NCI-H1105 (cell line): ENCODE data around the gene INTS6L.
A peak's percentile ranks its signal among the peaks of the same experiment; 100 is the strongest.

Source experiments
- DNase-seq: peaks from one replicate; lab custom pipeline; 2025; lab: John Stamatoyannopoulos, UW

The INTS6L gene

DNA sequence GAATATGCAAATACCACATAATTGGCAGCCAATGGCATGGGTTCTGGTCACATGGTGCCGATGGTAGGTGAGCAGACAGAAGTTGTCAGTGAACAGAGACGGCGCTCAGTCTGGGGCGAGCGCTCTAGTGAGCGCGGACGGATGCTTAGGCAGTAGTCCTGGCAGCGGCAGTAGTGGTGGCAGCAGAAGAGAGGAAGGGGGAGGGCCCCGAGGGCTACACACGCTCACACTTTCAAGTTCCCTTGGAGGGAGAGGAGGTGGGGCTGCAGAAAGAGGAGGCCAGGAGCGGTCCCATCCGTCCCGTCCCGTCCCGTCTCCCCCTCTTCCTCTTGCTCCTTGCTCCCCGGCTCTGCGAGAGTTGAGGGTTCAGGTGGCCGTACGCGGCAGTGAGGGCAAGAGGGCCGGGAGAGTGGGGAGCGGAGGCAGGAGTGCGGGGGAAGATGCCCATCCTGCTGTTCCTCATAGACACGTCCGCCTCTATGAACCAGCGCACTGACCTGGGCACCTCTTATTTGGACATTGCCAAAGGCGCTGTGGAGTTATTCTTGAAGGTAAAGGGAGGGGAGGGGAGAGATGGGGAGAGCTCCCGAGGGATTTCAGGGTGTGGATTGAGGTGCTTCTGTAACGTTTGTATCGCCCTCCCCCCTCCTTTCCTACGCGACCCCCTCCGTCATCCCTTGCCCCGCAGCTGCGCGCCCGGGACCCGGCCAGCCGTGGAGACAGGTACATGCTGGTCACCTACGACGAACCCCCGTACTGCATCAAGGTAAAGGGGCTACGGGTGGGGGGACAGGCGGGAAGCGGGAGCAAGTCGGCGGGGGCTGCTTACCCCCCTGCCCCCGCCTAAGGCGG, at the start of gene INTS6L:
INTS6L (plus strand) TSS at position 108 of the 852 bp plus-strand sequence; CDS start at position 441, 333 bp downstream.
- DNase-seq: peak; percentile 34

GRCh38 chrX:135476378-135476777, 44.1 kb upstream of the INTS6L start:
- DNase-seq: no peak

DNA sequence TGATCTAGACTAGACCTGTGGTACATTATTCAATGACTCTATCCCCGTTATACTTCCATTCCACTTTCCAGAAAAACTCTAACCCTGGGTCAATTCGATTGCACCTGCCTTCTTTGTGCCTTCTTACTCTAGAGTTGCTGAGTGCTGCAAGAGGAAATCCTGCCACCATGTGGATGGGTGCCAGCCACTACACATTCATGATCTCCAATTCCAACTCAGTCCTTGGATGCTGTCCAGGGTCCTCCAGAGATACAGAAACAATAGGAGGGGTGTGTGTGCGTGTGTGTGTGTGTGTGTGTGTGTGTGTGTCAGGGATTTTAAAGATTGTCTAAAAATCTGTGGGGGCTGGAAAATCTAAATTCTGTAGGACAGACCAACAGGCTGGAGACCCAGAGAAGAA, 42.9 kb upstream of the INTS6L start:
- peak; percentile 75 for DNase-seq

DNA sequence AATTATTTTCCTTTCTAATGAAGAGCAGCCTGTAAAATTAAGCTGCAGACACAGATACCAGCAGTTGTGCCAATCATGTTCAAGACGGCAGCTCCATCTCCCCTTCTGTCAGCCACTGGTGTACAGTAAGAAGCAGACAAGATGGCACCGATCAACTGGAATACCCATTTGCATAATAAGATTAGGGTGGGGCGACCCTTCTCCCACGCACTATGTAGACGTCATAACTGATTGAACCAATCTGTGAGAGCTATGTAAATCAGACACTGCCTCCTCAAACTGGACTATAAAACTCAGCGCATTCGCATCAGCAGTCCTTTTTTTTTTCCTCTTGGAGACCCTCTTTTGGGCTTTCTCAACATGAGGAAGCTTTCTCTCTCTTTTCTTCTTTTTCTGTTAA, 40.4 kb upstream of the INTS6L start:
- DNase-seq: no peak

GRCh38 chrX:135481696-135482179, 38.7 kb upstream of the INTS6L start:
- DNase-seq: no peak

DNA sequence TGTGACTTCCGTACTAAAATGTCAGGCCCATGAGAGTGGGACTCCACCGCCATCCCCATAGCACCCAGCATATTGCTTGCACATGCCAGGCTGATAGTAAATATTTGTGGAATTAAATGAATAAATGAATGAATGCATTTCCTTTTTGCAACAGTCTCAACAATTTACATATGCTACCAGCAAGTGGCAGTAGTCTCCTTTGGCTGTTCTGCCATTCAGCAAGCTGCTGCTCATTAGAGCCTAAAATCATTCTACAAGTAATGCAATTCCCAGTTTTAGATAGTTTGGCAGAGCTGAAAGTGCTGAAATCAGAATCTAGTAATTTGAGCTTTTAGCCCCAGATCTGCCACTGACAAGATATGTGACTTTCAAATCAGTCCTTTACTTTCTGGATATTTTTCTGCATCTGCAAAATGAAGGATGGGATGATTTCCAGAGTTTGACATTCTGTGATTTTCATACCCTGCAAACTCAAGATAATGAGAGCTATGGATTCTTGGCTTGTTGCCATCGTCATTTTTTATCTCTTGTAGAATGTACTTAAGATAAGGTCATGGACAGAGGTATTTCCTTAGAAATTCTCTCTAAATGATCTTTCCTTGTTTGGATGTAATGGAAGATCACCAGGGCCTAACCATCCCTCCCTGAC, 35.7 kb upstream of the INTS6L start:
- no peak for DNase-seq

- no peak for DNase-seq
Measured at GRCh38 chrX:135489542-135489941, 30.9 kb upstream of the INTS6L start.

DNA sequence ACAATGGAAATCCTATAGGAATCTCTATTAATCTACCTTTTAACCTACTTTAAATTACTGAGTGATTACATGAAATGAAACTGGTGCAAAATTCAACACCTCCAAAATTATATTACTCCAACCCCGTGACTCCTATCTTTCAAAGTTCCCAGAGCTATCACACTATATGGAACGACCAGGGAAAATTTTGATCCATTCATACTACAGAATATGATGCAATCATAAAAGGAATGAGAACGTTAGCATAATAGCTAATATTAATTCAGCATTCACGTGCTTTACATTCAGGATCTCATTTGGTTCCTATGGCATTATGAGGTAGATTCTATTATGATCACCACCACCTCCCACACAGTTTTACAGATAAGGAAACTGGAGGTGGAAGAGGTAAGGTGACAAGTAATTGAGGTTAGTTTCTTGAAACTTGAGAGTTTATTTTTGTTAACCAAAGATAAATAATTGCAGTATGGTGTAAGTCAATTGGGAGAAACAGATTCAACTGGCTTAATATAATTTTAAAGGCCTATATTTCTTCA, 29.4 kb upstream of the INTS6L start:
- no peak for DNase-seq

GRCh38 chrX:135494453-135494852, 26.0 kb upstream of the INTS6L start:
- DNase-seq: no peak

DNA sequence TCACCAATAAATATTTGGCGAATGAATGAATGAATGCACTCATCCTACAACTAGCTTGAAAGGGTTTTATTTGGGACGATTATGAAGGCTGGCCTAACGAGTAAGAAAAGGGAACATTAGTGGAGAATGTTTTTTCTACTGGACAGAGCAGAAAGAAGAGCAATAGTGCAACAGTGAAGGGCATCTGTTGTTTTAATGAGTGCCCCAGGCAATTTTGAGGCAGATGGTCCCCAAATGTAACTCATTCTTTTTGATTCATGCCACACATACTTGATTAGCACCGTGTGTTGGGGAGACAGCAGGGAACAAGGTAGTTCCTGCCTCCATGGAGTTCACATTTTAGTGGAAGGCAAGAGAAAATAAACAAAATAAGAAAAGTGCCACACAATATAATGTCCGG, 22.7 kb upstream of the INTS6L start:
- DNase-seq: no peak

DNA sequence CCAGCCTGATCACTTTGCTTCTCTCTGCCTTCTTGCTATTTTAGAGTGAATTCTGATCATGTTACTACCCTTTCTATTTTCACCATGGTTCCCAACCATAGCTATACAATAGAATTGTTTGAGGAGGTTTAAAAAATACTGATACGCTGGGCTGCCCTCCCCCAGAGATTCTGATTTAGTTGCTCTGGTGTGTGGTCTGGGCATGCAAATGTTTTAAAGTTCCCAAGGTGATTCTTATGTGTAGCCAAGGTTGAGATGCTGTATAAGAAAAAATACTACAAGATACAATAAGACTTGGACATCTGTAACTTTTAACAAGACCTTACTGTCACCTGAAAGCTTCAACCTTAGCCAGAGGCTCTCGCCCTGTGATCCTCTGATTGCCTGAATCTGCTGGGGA, 22.2 kb upstream of the INTS6L start:
- no peak for DNase-seq

DNA sequence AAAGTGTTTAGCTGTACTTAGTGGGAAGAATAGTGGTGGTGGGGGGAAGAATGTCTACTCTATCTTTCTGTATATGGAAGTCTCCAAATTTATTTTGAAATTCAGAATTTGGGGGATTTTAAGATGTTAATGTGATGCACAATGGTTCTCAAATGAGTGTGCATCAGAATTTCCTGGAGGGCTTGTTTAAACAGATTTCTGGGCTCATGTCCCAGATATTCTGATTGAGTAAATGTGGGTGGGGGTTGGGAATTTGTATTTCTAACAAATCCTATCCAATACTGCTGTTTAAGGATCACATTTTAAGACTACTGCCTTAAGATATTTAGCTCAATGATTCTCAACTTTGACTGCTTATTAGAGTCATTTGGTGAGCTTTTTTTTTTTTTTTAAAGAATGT, 15.1 kb upstream of the INTS6L start:
- DNase-seq: no peak

DNA sequence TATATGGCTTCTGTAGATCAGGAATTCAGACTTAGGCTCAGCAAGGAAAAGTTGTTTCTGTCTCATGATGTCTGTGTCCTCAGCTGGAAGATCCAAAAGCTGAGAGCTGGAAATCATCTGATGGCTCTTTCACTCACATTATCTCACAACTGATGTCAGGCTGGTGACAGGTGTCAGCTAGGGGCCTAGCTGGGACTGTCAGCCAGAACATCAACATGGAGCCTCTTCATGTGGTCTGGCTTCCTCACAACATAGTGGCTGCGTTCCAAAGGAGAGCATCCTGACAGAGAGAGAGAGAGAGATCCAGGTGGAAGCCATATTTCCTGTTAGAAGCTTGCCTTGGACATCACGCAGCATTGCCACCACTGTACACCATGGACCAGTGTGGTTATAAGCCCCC, 10.6 kb upstream of the INTS6L start:
- no peak for DNase-seq

GRCh38 chrX:135512508-135513129, 7.8 kb upstream of the INTS6L start:
- no peak for DNase-seq

DNA sequence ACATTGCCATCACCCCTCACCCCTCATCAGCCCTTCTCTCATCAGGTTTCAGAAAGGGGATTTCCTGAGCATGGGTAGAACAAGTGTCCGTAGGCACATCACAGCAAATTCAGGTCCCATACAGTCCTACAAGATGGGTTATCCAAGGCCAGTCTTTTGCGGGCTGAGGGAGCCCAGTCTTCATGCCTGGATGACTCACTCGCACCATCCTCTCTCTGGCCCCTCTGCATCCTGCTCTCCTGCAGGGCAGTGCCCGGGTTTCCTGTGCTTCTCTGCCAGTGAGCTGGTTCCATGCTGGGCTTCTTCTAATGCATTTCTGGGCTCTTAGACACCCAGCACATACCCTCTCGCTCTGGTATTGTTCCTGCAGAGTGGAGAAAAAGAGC, 7.3 kb upstream of the INTS6L start:
- no peak for DNase-seq

GRCh38 chrX:135516376-135516775, 4.1 kb upstream of the INTS6L start:
- DNase-seq: no peak

DNA sequence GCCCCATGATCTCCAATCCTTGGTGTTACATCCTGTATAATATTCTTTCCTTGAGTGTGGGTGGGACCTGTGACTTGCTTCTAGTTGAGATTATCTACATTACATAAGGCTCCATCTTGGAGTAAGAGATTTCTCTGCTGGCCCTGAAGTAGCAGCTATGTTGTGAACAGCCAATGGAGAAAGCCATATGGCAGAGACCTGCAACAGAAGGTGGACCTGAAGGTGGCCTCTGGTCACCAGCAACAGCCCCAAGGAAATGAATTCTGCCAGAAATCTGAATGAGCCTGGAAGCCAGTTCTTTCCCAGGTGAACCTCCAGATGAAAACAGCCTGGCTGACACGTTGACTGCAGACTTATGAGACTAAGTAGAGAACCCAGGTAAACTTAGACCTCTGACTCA, 2.3 kb upstream of the INTS6L start:
- DNase-seq: no peak

DNA sequence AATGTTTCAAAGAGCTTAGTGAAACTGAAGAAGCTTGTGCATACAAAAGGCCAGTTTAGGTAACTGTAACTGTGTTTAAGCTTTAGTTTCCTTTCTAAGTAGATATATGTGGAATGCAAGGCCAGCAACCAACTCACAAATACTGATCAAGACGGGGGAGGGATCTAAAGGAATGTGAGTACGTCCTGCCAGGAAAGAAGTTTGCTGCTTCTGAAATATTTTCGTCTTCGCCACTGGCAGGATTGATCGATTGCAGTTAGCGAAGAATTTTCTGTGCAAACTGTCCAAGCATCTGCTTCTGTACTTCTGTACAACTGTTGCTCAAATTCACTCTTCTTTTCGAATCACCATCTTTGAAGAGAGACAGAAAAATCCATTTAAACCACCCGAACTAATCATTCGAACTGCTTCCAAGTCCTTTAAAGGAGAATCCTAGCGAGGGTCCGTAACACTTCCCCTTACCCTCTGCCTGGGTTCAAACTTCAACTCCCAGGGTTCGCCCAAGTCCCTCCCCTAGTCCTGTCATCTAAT, 373 bp upstream of the INTS6L start:
- DNase-seq: no peak

DNA sequence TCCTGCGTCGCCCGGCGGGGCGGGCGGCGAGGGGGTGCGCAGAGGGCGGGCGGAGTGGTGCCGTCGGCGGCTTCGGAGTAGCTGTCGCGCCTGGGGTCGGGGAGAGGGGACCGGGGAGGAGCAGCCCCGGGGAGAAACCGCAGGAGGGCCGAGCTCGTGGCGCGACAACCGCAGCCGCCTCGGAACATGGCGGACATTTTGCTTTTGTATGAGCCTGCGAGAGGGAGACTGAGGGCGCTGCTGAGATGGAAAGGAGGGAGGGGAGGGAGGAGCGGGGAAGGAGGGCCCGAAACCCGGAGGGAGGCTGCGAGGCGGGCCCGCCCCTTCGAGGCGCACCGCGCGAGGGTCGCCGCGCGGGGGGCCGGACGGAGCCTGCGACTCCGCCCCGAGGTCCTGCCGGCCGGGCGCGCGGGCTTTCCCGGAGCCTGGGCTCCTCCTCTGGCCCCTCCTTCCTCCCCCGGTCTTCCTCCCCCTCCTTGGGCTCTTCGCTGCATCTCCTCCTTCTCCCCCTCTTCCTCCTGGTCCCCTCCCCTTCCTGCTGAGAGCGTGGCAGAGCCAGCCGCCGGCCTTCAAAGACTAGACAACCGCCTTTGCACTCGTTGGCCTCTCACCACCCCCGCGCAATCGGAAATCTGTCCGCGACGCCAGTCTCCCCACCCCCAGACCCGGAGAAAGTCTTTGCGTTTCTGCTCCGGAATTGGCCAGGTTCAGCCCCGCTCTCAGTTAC, 1.1 kb downstream of the INTS6L start:
- peak; percentile 76 for DNase-seq

DNA sequence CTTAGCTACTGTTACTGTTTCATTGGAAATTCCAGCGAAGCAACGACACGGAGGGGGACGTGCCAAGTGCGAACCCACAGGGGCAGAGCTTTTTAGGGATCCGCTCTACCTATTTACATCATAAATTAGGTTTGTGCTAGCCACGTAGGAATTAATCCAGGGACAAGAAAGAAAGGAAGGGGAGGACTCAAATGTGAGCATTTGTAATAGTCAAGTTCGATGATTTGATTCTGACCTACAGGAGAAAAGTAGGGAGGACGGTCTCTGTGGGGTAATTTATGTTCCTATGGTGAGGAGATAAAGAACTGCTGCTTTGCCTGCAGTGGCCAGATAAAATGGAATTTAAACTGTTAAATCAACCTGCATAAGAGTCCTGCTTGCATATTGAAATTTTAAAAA, 1.7 kb downstream of the INTS6L start:
- no peak for DNase-seq

- DNase-seq: no peak
Measured at GRCh38 chrX:135522878-135523693, 2.6 kb downstream of the INTS6L start.
